Aorta (tissue), 5 donors: ENCODE measurements around the gene PLD1. TPM values are rescaled to one million over a fixed set of nuclear protein-coding genes. Genes with fewer than 3 reads are reported as not detected.
A peak's percentile ranks its signal among the peaks of the same experiment; 100 is the strongest.

Source experiments
- ATAC-seq: fragments of 200-7000 bp; cut with Tn5 transposase; one replicate; pipeline ENCODE4 v1.9.1; 2022; ENCODE audit warnings: moderate library complexity; ENCODE audit not compliant: low FRiP score
- DNase-seq, 2 donors: peaks; one replicate each; pipeline ENCODE4 v3.0.0-alpha.2; 2020
- H3K27ac ChIP-seq, 2 donors: one replicate each; pipeline ENCODE4 v1.5.1; 2013; ENCODE audit warnings: low read length in 2 of 2, mild to moderate bottlenecking in 2 of 2, moderate library complexity in 2 of 2, control low read depth in 1 of 2, inconsistent platforms in 1 of 2, low read depth in 1 of 2
- H3K27me3 ChIP-seq, 2 donors: one replicate each; pipeline ENCODE4 v1.6.1; 2013; ENCODE audit warnings: control low read depth in 1 of 2, low read length in 1 of 2, mild to moderate bottlenecking in 1 of 2, moderate library complexity in 1 of 2; ENCODE audit not compliant: insufficient read depth in 2 of 2, control insufficient read depth in 1 of 2
- H3K36me3 ChIP-seq, 2 donors: one replicate each; pipeline ENCODE4 v1.6.1; 2013; ENCODE audit warnings: control low read depth in 1 of 2, low read length in 1 of 2, mild to moderate bottlenecking in 1 of 2; ENCODE audit not compliant: insufficient read depth in 2 of 2, control insufficient read depth in 1 of 2
- H3K4me1 ChIP-seq, 2 donors: one replicate each; pipeline ENCODE4 v1.6.1; 2013; ENCODE audit warnings: low read length in 2 of 2, control low read depth in 1 of 2, mild to moderate bottlenecking in 1 of 2, moderate library complexity in 1 of 2; ENCODE audit not compliant: insufficient read depth in 2 of 2, control insufficient read depth in 1 of 2
- H3K4me3 ChIP-seq, 2 donors: one replicate each; pipeline ENCODE4 v1.5.1; 2013; ENCODE audit warnings: low read length in 2 of 2, control low read depth in 1 of 2, mild to moderate bottlenecking in 1 of 2
- H3K9me3 ChIP-seq: one replicate; pipeline ENCODE4 v1.6.1; 2013; ENCODE audit warnings: mild to moderate bottlenecking, low read length; ENCODE audit not compliant: control insufficient read depth
- WGBS, 2 donors: extraction: QIAGEN DNeasy Blood & Tissue Kit; methylation state at CpG; one replicate each; pipeline ENCODE4 v1.1.7; 2013; 5-methylcytosine and 5-hydroxymethylcytosine counted together
- intact Hi-C, 2 donors: fragments of 100-400 bp; cut with DNase I; formaldehyde crosslinking; loops; one replicate each; pipeline versions ENCODE4 v1.14.2 to v1.15.0; 2022
- polyA plus RNA-seq, 2 donors: library from polyadenylated mRNA; stranded (reverse); fragments of 200-250 nt; gene quantifications; one replicate each; pipeline ENCODE4 v1.2.3, GENCODE V29; 2013
- total RNA-seq, 2 donors: library from RNA; stranded (reverse); fragmentation: NEBNext Ultra II Directional; extraction: Animal tissue kit (Norgen Biotek cat#: 25700); gene quantifications; one replicate each; pipeline ENCODE4 v1.2.1, GENCODE V29; 2021
- donor health status: healthy with polysubstance abuse.
- donor health status: Bipolar disorder and iron deficiency.
- donor health status: DM: no; HTN: no; CAD: no.
- donor health status: DM: no; HTN: no; CAD: no.
- donor health status: DM: yes; HTN: yes; CAD: no.

The PLD1 gene
- total and polyA plus RNA-seq, 4 donors, result 19.1 to 41.3 (median 25.6) TPM

DNA sequence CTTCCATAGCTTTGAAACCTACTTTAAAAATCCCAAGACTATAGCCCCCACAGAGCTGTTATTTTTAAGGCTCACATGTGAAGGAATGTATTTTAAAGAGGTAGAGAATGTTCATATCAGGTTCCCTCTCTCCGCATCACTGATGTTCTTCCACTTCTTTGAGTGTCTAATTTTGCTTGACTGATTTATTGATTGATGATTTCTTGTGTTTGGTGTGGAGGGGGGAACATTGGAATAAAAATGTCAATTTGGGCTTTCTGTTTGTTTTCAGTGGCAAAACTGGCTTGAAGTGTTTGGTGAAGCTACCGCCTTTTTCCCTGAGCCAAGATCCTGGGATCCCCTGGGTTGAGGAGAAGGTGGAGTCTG is 30.1 kb upstream of the PLD1 start:
- H3K27me3 ChIP-seq, result no peaks in the 10 kb centered on the region
- ATAC-seq, result no peak
- intact Hi-C loops, result no loop called here
- peaks cover 0 to 3% of the 10 kb centered on the region in 2 donors for H3K4me1 ChIP-seq
- no peak for DNase-seq
- H3K36me3 ChIP-seq, result no peaks in the 10 kb centered on the region
- 96% methylated on average over 2 of the region's 2 CpGs for WGBS, 2 donors
- H3K9me3 ChIP-seq, result no peaks in the 10 kb centered on the region
- peak overlapping the region in 1 of 2 donors; percentile 32 for H3K27ac ChIP-seq
- H3K4me3 ChIP-seq, result no peak overlapping the region

GRCh38 chr3:171839270-171839669 is 29.0 kb upstream of the PLD1 start:
- Histone ChIP-seq H3K27ac (no peak overlapping the region), H3K36me3 (no peaks in the 10 kb centered on the region), H3K4me3 (no peak overlapping the region), H3K9me3 (no peaks in the 10 kb centered on the region), H3K4me1 (peaks cover 0 to 3% of the 10 kb centered on the region in 2 donors), H3K27me3 (no peaks in the 10 kb centered on the region)
- no peak for ATAC-seq
- intact Hi-C loops, result loop anchor here in 1 of 2 donors (10.0 kb wide), 1 partner anchor 196 kb away; the partner anchor contains the start of gene FNDC3B
- no peak for DNase-seq
- 90 to 95% methylated on average over 2 of the region's 2 CpGs for WGBS, 2 donors

DNA sequence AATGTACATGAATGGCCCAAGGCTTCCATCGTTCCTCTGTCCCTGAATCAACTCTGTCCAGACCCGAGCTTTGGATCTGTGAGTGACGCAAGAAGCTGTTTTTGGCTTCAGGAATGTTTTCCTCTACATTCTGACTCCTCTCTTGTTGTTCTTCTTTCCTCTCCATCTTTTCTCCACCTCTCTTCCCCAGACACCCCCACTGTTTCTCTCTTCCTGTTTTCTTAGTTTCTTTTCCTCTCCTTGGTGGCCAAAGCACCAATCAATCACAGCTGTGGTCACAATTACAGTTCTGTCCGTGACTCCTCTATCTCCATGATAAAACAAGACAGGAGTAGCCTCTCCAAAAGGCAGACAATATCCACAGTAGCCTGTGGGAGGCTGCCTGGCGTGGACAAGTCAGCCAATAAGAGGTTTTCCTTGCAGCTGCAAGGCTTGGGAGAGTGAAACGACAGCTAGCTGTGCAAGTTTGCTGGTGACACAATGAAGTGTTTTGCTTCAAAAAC is 28.0 kb upstream of the PLD1 start:
- DNase-seq (peak in 1 of 2 donors; percentile 53), ATAC-seq (peak; percentile 83)
- peak overlapping the region in 1 of 2 donors; percentile 64 for H3K27ac ChIP-seq
- intact Hi-C loops, result loop anchor here in 1 of 2 donors (10.0 kb wide), 1 partner anchor 197 kb away; the partner anchor contains the start of gene FNDC3B
- H3K9me3 ChIP-seq, result no peaks in the 10 kb centered on the region
- H3K27me3 ChIP-seq, result no peaks in the 10 kb centered on the region
- WGBS, 2 donors, result 1 to 2% methylated on average over 6 of the region's 6 CpGs
- H3K4me3 ChIP-seq, result peak overlapping the region in 1 of 2 donors; percentile 41
- H3K4me1 ChIP-seq, result peaks cover 0 to 3% of the 10 kb centered on the region in 2 donors
- no peaks in the 10 kb centered on the region for H3K36me3 ChIP-seq

DNA sequence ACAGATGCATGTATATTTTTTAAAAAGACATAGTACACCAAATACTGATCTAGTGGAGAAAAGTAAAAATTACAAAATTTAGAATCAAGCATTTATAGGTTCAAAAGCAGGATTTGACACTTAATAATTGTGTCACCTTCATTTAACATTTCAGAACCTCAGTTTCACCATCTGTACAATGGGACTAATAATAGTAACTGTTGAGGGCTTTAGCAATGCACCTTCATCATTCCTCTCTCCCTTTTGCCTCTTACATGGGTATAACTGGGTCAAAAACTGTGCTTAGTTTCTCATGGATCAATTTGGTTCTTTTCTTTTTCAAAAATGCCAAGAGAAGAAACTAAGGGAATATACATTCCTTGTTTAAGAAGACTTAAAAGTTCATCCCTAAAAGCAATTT is 27.4 kb upstream of the PLD1 start:
- peaks cover 0 to 3% of the 10 kb centered on the region in 2 donors for H3K4me1 ChIP-seq
- H3K27ac ChIP-seq, result no peak overlapping the region
- H3K9me3 ChIP-seq, result no peaks in the 10 kb centered on the region
- H3K4me3 ChIP-seq, result no peak overlapping the region
- H3K36me3 ChIP-seq, result no peaks in the 10 kb centered on the region
- DNase-seq, result no peak
- ATAC-seq, result no peak
- intact Hi-C loops, result loop anchor here in 1 of 2 donors (10.0 kb wide), 1 partner anchor 197 kb away; the partner anchor contains the start of gene FNDC3B
- no peaks in the 10 kb centered on the region for H3K27me3 ChIP-seq

DNA sequence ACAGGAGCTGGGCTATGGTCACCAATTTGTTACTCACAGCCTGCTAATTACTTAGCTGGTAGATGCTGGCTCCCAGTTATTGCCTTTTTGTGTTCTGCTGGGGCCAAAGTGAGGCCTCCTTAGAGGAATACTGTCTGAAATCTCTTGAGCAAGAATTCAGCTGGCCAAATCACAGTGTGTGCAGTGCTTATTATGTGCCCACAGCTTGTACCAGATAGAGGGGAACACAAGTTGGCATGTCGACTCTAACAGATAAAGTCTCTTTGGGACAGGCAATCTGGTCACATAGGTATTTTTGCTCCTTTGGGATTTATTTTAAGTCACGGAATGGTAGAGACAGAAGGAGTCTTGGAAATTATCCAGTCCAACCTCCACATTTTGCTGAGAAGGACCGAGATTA is 26.6 kb upstream of the PLD1 start:
- Histone ChIP-seq H3K9me3 (no peaks in the 10 kb centered on the region), H3K27ac (no peak overlapping the region), H3K36me3 (no peaks in the 10 kb centered on the region), H3K27me3 (no peaks in the 10 kb centered on the region), H3K4me1 (peaks cover 0 to 3% of the 10 kb centered on the region in 2 donors), H3K4me3 (no peak overlapping the region)
- intact Hi-C loops, result loop anchor here in 1 of 2 donors (10.0 kb wide), 1 partner anchor 198 kb away; the partner anchor contains the start of gene FNDC3B
- no peak for DNase-seq
- 74 to 80% methylated on average over 3 of the region's 3 CpGs for WGBS, 2 donors
- no peak for ATAC-seq

- 94 to 98% methylated on average over 2 of the region's 2 CpGs for WGBS, 2 donors
Observed at GRCh38 chr3:171835613-171836012, 25.3 kb upstream of the PLD1 start.

DNA sequence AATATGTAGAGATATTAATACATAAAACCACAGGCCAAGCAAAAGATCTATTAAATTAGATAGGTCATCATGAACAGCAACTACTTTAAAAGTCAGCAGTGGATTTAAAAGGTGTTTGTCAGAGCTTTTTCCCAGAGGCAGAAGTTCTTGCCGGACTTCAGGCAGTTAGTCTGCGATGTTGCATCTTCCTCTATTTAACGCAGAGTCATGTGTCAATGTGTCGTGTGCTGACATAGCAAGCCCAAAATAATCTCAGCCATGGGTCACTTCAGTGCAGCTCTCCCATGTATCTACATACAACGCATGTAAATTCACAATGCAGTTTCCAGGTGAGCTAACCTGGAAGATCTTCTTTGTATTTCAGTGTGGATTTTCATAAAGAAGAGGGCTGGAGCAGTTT is 24.8 kb upstream of the PLD1 start:
- 86 to 91% methylated on average over 5 of the region's 5 CpGs for WGBS, 2 donors
- Histone ChIP-seq H3K27ac (no peak overlapping the region), H3K9me3 (no peaks in the 10 kb centered on the region), H3K4me3 (no peak overlapping the region), H3K36me3 (no peaks in the 10 kb centered on the region), H3K27me3 (no peaks in the 10 kb centered on the region), H3K4me1 (peaks cover 0 to 3% of the 10 kb centered on the region in 2 donors)
- DNase-seq (no peak), ATAC-seq (no peak)
- intact Hi-C loops, result loop anchor here in 1 of 2 donors (10.0 kb wide), 1 partner anchor 200 kb away; the partner anchor contains the start of gene FNDC3B

More at GRCh38 chr3:171835613-171836012, 25.3 kb upstream of the PLD1 start:
- intact Hi-C loops, result loop anchor here in 1 of 2 donors (10.0 kb wide), 1 partner anchor 199 kb away; the partner anchor contains the start of gene FNDC3B
- no peaks in the 10 kb centered on the region for H3K36me3 ChIP-seq
- no peak overlapping the region for H3K4me3 ChIP-seq
- H3K27me3 ChIP-seq, result no peaks in the 10 kb centered on the region
- peaks cover 0 to 3% of the 10 kb centered on the region in 2 donors for H3K4me1 ChIP-seq
- no peaks in the 10 kb centered on the region for H3K9me3 ChIP-seq
- no peak for DNase-seq
- H3K27ac ChIP-seq, result no peak overlapping the region
- no peak for ATAC-seq

DNA sequence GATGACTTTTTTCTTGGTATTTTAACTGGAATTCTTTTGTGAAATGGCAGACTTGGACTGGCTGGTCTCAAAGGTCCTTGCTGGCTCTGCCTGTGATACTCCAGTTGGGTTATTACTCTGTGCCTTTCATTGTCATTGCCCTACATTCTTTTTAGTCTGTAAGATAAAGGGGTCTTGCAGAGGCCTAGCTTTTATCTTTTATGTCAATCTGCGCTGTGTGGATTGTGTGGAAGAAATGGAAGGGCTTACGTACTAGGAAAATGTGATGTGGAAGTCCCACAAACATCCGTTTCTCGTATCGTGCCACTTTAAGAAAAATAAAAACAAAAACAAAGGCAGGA is 24.1 kb upstream of the PLD1 start:
- no peak overlapping the region for H3K27ac ChIP-seq
- DNase-seq (no peak), ATAC-seq (no peak)
- intact Hi-C loops, result loop anchor here in 1 of 2 donors (10.0 kb wide), 1 partner anchor 200 kb away; the partner anchor contains the start of gene FNDC3B
- no peaks in the 10 kb centered on the region for H3K27me3 ChIP-seq
- no peaks in the 10 kb centered on the region for H3K9me3 ChIP-seq
- 81 to 86% methylated on average over 5 of the region's 5 CpGs for WGBS, 2 donors
- no peak overlapping the region for H3K4me3 ChIP-seq
- H3K36me3 ChIP-seq, result no peaks in the 10 kb centered on the region
- peaks cover 0 to 3% of the 10 kb centered on the region in 2 donors for H3K4me1 ChIP-seq

GRCh38 chr3:171833789-171834460 is 23.6 kb upstream of the PLD1 start:
- Histone ChIP-seq H3K4me3 (no peak overlapping the region), H3K36me3 (no peaks in the 10 kb centered on the region), H3K27ac (no peak overlapping the region), H3K9me3 (no peaks in the 10 kb centered on the region), H3K4me1 (peaks cover 0 to 3% of the 10 kb centered on the region in 2 donors), H3K27me3 (no peaks in the 10 kb centered on the region)
- 32 to 34% methylated on average over 3 of the region's 3 CpGs for WGBS, 2 donors
- ATAC-seq, result no peak
- intact Hi-C loops, result loop anchor here in 1 of 2 donors (10.0 kb wide), 1 partner anchor 201 kb away; the partner anchor contains the start of gene FNDC3B
- no peak for DNase-seq
